Measurements from ENCODE around the gene OR8G1. TPM values are rescaled to one million over a fixed set of nuclear protein-coding genes. Genes with fewer than 3 reads are reported as not detected.

The OR8G1 gene
- total and polyA plus RNA-seq, 9 of the 15 experiments (the other 6 are each of a cell fraction or from before 2014, with no cell fraction given): 0.03 to 1.4 (median 0.51) TPM; not detected in 1

DNA sequence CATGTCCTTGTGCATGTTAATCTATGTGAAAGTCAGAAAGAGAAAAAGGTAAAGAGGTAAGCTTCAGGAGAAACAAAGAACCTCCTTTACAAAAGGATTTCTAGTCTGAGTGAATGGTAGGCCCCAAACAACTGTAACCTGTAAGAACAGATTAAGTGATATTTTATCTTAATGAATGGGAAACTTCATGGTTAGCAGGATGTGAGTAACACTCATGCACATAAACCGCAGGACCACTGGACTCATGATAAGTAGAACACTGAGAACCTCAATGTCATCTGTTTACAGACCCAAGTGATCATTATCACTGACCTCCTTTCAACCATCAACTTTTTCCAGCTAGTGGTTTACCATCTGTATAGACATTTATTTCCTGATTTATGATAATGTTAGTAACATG, 35.2 kb downstream of the OR8G1 start (continued):
- TF ChIP-seq, protein P1, sequence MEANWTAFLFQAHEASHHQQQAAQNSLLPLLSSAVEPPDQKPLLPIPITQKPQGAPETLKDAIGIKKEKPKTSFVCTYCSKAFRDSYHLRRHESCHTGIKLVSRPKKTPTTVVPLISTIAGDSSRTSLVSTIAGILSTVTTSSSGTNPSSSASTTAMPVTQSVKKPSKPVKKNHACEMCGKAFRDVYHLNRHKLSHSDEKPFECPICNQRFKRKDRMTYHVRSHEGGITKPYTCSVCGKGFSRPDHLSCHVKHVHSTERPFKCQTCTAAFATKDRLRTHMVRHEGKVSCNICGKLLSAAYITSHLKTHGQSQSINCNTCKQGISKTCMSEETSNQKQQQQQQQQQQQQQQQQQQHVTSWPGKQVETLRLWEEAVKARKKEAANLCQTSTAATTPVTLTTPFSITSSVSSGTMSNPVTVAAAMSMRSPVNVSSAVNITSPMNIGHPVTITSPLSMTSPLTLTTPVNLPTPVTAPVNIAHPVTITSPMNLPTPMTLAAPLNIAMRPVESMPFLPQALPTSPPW (CRISPR knock-in tag; IDR thresholded peaks at IDR 0.05): peak; percentile 40; the same call in 1 of the 2 replicates
- TF ChIP-seq MAFG (tag; conservative IDR thresholded peaks at IDR 0.05) (peak; percentile 62; the same call in 1 of the 2 replicates), RHOXF2B (CRISPR knock-in tag; conservative IDR thresholded peaks at IDR 0.05) (no peak), TAF9B (IDR thresholded peaks at IDR 0.05; ENCODE audit: partially characterized antibody) (peak; percentile 13), EZH2 (IDR thresholded peaks at IDR 0.05; ENCODE audit: borderline replicate concordance, low read depth, low read length) (no peak), FOXP1 (CRISPR knock-in tag; IDR thresholded peaks at IDR 0.05) (no peak), KLF6 (CRISPR knock-in tag; IDR thresholded peaks at IDR 0.05; ENCODE audit: borderline replicate concordance) (no peak), ZKSCAN3 (CRISPR knock-in tag; IDR thresholded peaks at IDR 0.05) (no peak), JUN (IDR thresholded peaks at IDR 0.05; ENCODE audit: borderline replicate concordance, low read depth, low read length) (peak; percentile 77), JUN (CRISPR knock-in tag; IDR thresholded peaks at IDR 0.05; ENCODE audit: borderline replicate concordance) (no peak), DDX20 (tag; IDR thresholded peaks at IDR 0.05; ENCODE audit: low read depth) (0 out of 2 replicates have a peak, but pooled peaks have one; percentile 45), ZFX (CRISPR knock-in tag; IDR thresholded peaks at IDR 0.05) (peak; percentile 42; the same call in 1 of the 2 replicates), ETV5 (CRISPR knock-in tag; IDR thresholded peaks at IDR 0.05; ENCODE audit: low read depth) (peak; percentile 66; the same call in 1 of the 2 replicates), PML (IDR thresholded peaks at IDR 0.05; ENCODE audit: low read length) (peak; percentile 86), SMARCC2 (IDR thresholded peaks at IDR 0.05; ENCODE audit: low read depth) (peak; percentile 91; the same call in 1 of the 2 replicates), LEF1 (IDR thresholded peaks at IDR 0.05) (peak; percentile 69; the same call in 1 of the 2 replicates)
- TF ChIP-seq, protein P2, sequence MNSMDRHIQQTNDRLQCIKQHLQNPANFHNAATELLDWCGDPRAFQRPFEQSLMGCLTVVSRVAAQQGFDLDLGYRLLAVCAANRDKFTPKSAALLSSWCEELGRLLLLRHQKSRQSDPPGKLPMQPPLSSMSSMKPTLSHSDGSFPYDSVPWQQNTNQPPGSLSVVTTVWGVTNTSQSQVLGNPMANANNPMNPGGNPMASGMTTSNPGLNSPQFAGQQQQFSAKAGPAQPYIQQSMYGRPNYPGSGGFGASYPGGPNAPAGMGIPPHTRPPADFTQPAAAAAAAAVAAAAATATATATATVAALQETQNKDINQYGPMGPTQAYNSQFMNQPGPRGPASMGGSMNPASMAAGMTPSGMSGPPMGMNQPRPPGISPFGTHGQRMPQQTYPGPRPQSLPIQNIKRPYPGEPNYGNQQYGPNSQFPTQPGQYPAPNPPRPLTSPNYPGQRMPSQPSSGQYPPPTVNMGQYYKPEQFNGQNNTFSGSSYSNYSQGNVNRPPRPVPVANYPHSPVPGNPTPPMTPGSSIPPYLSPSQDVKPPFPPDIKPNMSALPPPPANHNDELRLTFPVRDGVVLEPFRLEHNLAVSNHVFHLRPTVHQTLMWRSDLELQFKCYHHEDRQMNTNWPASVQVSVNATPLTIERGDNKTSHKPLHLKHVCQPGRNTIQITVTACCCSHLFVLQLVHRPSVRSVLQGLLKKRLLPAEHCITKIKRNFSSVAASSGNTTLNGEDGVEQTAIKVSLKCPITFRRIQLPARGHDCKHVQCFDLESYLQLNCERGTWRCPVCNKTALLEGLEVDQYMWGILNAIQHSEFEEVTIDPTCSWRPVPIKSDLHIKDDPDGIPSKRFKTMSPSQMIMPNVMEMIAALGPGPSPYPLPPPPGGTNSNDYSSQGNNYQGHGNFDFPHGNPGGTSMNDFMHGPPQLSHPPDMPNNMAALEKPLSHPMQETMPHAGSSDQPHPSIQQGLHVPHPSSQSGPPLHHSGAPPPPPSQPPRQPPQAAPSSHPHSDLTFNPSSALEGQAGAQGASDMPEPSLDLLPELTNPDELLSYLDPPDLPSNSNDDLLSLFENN (IDR thresholded peaks at IDR 0.05; ENCODE audit: low read depth in 2 of 2, low read length in 2 of 2): peak in 1 of 2 experiments; percentile 87; a peak in 2 of 4 replicates
- TF ChIP-seq, protein P3, sequence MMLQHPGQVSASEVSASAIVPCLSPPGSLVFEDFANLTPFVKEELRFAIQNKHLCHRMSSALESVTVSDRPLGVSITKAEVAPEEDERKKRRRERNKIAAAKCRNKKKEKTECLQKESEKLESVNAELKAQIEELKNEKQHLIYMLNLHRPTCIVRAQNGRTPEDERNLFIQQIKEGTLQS (IDR thresholded peaks at IDR 0.05): peak; percentile 71; the same call in 1 of the 2 replicates
- TF ChIP-seq, protein P3 (CRISPR knock-in tag; conservative IDR thresholded peaks at IDR 0.05): no peak

Measured in K562 (cell line).